NCI-H1694 treated with DMSO at 0.1 percent for 48 hours (cell line): ENCODE data around the gene SEC61A1.

Source experiments
- DNase-seq: peaks from one replicate; lab custom pipeline; 2025; lab: John Stamatoyannopoulos, UW

SEC61A1 gene

DNA sequence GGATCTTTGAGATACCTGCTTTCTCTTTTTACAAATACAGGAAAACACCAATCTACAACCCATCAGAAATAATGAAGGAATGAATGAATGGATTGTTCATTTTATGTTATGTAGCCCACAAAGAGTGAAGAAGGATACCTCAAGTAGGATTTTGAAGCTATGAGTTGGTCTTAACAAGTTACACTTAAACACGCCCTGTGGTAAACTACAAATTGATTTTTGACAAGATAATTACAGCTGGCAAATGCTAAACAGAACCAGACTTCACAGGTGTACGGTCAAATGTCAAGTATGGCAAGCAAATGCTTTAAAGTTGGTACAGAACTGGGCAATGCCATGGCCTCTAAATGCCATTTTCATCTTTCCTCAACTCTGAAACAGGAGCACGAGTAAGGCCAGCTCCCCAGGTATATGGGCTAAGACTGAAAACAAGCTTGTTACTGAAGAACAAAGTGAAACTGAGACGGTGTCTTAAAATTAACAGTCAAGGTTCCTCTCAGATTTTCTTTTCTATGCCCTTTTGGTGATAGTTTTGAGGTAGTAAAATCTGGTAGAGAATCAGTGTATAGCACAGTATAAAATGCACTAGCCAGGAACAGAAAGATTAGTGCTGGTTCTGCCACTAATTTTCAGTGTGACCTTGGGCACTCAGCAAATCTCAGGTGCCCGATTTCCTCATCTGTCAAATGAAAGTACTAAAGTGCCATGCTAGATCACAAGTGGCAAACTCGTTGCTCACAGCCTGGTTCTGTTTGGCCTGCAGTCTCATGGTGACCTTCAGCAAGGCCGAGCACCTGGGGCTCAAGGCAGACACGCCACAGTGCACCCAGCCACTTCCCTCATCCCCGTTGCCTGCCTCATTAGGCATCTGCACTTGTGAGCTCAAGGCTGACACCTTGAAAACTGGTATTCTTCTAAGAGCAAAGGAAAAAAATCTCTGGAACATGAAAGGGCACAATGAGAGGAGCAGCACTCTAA lies 61.9 kb downstream of the SEC61A1 start:
- DNase-seq = no peak
